ENCODE results near the gene CLVS2. TPM values are rescaled to one million over a fixed set of nuclear protein-coding genes. Genes with fewer than 3 reads are reported as not detected.

CLVS2 gene
- polyA plus RNA-seq, 2 of the 4 experiments (the other 2 are of a cell fraction): 0.01 to 0.04 TPM

DNA sequence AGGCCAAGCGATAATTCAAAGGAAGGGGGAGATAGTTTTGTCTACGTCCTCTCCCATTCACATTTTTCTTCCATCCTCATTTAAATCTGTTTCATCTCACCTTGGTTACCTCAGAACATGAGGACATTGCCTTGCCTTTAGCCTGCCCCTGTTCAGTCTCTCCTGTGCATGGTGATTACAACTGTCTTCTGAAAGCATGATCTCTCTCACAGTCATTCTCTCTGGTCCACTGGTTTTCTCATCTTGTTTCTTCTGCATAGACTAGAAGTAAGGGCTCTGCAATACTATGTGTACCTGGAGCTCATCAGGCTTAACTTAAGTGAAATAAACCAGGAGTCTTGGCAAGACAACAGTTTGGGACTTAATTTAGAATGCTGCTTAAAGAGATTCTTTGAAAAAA, 31.4 kb downstream of the CLVS2 start:
- no peaks in the 10 kb centered on the region for H3K9me3 ChIP-seq
- H3K4me2 ChIP-seq: no peak overlapping the region
- 57% methylated on average over 2 of the region's 2 CpGs for WGBS (ENCODE audit: missing lambda C conversion rate)
- H3K4me3 ChIP-seq: no peak overlapping the region
- POLR2A ChIA-PET: no interaction called here
- FAIRE-seq (no peak), DNase-seq (ENCODE audit: low read depth in 1 of 2, low spot score in 1 of 2) (no peak), ATAC-seq (no peak)
- CTCF ChIA-PET: no interaction called here
- H3K4me1 ChIP-seq: peaks cover 9% of the 10 kb centered on the region; the same call in 1 of the 3 replicates
- H3K27ac ChIP-seq: no peak overlapping the region
- TF ChIP-seq FOSL2 (IDR thresholded peaks at IDR 0.05): no peak
- TF ChIP-seq FOSL2 (CRISPR knock-in tag; IDR thresholded peaks at IDR 0.05): no peak
- TF ChIP-seq TP53 (CRISPR knock-in tag; IDR thresholded peaks at IDR 0.05): no peak
- no peak for TF ChIP-seq RARB (CRISPR knock-in tag; IDR thresholded peaks at IDR 0.05)

DNA sequence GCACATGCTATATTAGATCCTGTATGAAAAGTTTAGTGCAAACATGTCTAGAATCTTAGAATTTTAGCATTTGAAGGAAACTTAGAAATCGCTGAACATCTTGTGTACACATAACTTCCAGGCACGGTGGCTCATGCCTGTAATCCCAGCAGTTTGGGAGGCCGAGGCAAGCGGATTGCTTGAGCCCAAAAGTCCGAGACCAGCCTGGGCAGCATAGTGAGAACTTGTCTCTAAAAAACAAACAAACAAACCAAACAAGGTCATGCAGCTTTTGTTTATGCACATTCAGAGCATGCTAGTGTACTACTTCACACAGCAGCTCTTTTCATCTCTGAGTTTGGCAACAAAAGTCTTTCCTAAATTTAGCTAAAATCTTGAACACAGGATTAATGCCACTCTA, 32.2 kb downstream of the CLVS2 start:
- no peak overlapping the region for H3K27ac ChIP-seq
- CTCF ChIA-PET: no interaction called here
- FAIRE-seq (no peak), DNase-seq (ENCODE audit: low read depth in 1 of 2, low spot score in 1 of 2) (no peak), ATAC-seq (no peak)
- peaks cover 9% of the 10 kb centered on the region; the same call in 1 of the 3 replicates for H3K4me1 ChIP-seq
- WGBS (ENCODE audit: missing lambda C conversion rate): 40% methylated on average over 5 of the region's 5 CpGs
- POLR2A ChIA-PET: no interaction called here
- TF ChIP-seq HOXA7 (CRISPR knock-in tag; IDR thresholded peaks at IDR 0.05): no peak
- TF ChIP-seq, protein P1, sequence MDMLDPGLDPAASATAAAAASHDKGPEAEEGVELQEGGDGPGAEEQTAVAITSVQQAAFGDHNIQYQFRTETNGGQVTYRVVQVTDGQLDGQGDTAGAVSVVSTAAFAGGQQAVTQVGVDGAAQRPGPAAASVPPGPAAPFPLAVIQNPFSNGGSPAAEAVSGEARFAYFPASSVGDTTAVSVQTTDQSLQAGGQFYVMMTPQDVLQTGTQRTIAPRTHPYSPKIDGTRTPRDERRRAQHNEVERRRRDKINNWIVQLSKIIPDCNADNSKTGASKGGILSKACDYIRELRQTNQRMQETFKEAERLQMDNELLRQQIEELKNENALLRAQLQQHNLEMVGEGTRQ (IDR thresholded peaks at IDR 0.05): no peak
- no peak for TF ChIP-seq KDM5A (IDR thresholded peaks at IDR 0.05)
- no peak for TF ChIP-seq NPAS2 (CRISPR knock-in tag; IDR thresholded peaks at IDR 0.05; ENCODE audit: borderline replicate concordance)
- no peak for TF ChIP-seq NFE2L2 (conservative IDR thresholded peaks at IDR 0.05; ENCODE audit: low read length)
- TF ChIP-seq CBX8 (IDR thresholded peaks at IDR 0.05): no peak
- no peak for TF ChIP-seq FOSL2 (IDR thresholded peaks at IDR 0.05)
- no peak for TF ChIP-seq FOSL2 (CRISPR knock-in tag; IDR thresholded peaks at IDR 0.05)
- TF ChIP-seq RCOR1 (IDR thresholded peaks at IDR 0.05; ENCODE audit: low read depth, low read length): no peak
- no peak for TF ChIP-seq RFX5 (IDR thresholded peaks at IDR 0.05)
- TF ChIP-seq, protein P2, sequence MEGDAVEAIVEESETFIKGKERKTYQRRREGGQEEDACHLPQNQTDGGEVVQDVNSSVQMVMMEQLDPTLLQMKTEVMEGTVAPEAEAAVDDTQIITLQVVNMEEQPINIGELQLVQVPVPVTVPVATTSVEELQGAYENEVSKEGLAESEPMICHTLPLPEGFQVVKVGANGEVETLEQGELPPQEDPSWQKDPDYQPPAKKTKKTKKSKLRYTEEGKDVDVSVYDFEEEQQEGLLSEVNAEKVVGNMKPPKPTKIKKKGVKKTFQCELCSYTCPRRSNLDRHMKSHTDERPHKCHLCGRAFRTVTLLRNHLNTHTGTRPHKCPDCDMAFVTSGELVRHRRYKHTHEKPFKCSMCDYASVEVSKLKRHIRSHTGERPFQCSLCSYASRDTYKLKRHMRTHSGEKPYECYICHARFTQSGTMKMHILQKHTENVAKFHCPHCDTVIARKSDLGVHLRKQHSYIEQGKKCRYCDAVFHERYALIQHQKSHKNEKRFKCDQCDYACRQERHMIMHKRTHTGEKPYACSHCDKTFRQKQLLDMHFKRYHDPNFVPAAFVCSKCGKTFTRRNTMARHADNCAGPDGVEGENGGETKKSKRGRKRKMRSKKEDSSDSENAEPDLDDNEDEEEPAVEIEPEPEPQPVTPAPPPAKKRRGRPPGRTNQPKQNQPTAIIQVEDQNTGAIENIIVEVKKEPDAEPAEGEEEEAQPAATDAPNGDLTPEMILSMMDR (IDR thresholded peaks at IDR 0.05): no peak
- H3K4me3 ChIP-seq: no peak overlapping the region
- no peaks in the 10 kb centered on the region for H3K9me3 ChIP-seq
- H3K4me2 ChIP-seq: no peak overlapping the region

DNA sequence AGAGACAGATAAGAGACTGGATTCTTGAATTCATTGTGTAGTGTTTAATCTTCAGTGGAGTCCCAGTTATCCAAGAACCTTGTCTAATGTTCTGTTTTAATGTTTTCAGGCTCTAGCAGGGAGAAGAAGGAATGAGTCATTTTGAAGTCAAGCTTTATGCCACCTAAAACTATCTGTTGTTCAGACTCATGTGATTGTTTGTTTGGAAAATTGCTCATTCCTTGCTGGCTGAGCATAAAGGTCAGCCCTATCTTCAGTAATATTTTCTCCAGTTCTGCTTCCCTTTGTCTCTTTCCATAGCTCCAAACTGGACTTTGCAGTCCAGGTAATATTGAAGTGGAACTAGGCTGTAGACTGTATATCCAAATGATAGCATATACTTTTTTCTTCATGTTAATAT, 34.2 kb downstream of the CLVS2 start:
- Histone ChIP-seq H3K4me1 (peaks cover 9% of the 10 kb centered on the region; the same call in 1 of the 3 replicates), H3K27ac (no peak overlapping the region), H3K4me2 (no peak overlapping the region; the same call in 1 of the 3 replicates), H3K4me3 (no peak overlapping the region), H3K9me3 (no peaks in the 10 kb centered on the region)
- TF ChIP-seq MAFK (IDR thresholded peaks at IDR 0.05; ENCODE audit: partially characterized antibody) (no peak), NFE2L2 (conservative IDR thresholded peaks at IDR 0.05; ENCODE audit: low read length) (no peak), ESRRA (IDR thresholded peaks at IDR 0.05; ENCODE audit: borderline replicate concordance, low read length) (no peak), EHMT2 (IDR thresholded peaks at IDR 0.05; ENCODE audit: low read depth) (no peak), CEBPB (IDR thresholded peaks at IDR 0.05) (no peak), HEYL (CRISPR knock-in tag; IDR thresholded peaks at IDR 0.05) (no peak), ZFP36 (IDR thresholded peaks at IDR 0.05; ENCODE audit: borderline replicate concordance, partially characterized antibody) (no peak), RNF2 (IDR thresholded peaks at IDR 0.05; ENCODE audit: borderline replicate concordance, low read depth) (no peak), TFCP2L1 (CRISPR knock-in tag; IDR thresholded peaks at IDR 0.05) (no peak), GATA3 (IDR thresholded peaks at IDR 0.05; ENCODE audit: borderline replicate concordance) (no peak)
- TF ChIP-seq, protein P3, sequence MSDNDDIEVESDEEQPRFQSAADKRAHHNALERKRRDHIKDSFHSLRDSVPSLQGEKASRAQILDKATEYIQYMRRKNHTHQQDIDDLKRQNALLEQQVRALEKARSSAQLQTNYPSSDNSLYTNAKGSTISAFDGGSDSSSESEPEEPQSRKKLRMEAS (IDR thresholded peaks at IDR 0.05): no peak
- ATAC-seq (peak; percentile 42 to 74; a peak in 3 of 6 replicates), FAIRE-seq (no peak), DNase-seq (ENCODE audit: low read depth in 1 of 2, low spot score in 1 of 2) (peak in 1 of 2 experiments; percentile 3)
- ChIA-PET CTCF (interaction anchor here (0.6 kb wide), 1 partner anchor 227 kb away, joined by 3 read pairs; no protein-coding TSS in a partner anchor), POLR2A (no interaction called here)

Measured in A549 (cell line).